GM18868 (cell line): ENCODE data around the gene APOA4.

ENCODE experiments used
- ATAC-seq: cut with Tn5 transposase; IDR thresholded peaks from one replicate; pipeline ENCODE4 v1.9.1; 2021; ENCODE audit warnings: mild to moderate bottlenecking, moderate library complexity; ENCODE audit not compliant: unreplicated experiment

The APOA4 gene

GRCh38 chr11:116831790-116832349 lies 8.8 kb upstream of the APOA4 start:
- no peak for ATAC-seq

- no peak for ATAC-seq
These were observed 7.2 kb upstream of the APOA4 start for GRCh38 chr11:116830184-116830912.

- ATAC-seq, result no peak
These were observed 6.5 kb upstream of the APOA4 start, which contains the start of gene APOC3 for GRCh38 chr11:116829525-116830183. Gene APOC3, plus strand, starts transcription at chr11:116829907. Its CDS starts 676 bp downstream, at chr11:116830583.

GRCh38 chr11:116828632-116829524 lies 5.8 kb upstream of the APOA4 start:
- ATAC-seq, result no peak

DNA sequence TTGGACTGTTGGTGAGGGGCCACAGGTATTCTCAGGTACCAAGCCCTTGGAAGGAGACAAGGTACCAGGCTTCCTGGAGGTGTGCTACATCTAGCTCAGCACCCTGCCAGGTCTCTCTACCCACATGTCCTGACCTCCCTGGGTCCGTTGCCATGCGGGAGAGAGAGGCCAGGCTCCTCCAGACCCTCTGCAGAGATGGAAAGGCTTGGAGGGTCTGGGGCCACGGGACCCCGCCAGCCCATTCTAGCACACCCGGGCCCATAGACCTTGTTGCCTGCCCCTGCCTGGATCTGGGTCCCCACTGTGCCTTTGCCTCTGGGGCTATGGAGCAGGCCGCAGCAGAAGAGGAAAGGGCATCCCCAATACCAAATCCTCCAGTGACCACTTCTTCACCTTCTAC lies 4.4 kb upstream of the APOA4 start:
- no peak for ATAC-seq

DNA sequence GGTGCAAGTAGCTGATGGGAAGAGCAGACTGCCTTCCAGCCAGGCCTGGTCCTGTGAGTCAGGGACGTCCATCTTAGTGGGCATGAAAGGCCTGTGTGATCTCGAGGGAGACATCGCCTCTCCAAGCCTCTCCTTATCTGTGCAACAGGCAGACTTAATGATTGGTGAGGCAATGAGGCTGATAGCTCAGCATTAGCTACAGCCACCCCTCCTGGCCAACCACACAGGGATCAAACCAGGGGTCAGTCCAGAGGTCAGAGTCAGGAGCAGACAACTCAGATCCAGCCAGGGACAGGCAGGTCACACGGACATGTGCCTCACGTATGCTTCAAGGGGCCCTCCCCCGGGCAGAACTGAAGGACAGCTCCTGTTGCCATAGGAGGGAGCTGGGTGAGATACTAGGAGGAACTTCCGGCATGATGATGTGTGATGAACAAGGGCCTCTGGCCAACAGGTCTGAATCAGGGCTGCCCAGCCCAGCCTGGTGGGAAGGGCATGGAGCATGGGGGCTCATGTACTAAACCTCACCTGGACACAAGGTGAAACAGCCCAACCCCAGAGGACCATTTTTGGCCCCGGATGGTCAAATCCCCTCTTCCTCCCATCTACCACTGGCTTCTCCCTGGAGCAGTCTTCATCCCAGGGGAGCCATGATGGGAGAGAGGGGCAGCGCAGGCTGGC lies 3.8 kb upstream of the APOA4 start:
- no peak for ATAC-seq

GRCh38 chr11:116825854-116826750 lies 3.0 kb upstream of the APOA4 start:
- no peak for ATAC-seq

GRCh38 chr11:116825434-116825833 lies 2.3 kb upstream of the APOA4 start:
- ATAC-seq, result no peak

GRCh38 chr11:116822575-116822974 lies 529 bp downstream of the APOA4 start:
- ATAC-seq, result no peak

DNA sequence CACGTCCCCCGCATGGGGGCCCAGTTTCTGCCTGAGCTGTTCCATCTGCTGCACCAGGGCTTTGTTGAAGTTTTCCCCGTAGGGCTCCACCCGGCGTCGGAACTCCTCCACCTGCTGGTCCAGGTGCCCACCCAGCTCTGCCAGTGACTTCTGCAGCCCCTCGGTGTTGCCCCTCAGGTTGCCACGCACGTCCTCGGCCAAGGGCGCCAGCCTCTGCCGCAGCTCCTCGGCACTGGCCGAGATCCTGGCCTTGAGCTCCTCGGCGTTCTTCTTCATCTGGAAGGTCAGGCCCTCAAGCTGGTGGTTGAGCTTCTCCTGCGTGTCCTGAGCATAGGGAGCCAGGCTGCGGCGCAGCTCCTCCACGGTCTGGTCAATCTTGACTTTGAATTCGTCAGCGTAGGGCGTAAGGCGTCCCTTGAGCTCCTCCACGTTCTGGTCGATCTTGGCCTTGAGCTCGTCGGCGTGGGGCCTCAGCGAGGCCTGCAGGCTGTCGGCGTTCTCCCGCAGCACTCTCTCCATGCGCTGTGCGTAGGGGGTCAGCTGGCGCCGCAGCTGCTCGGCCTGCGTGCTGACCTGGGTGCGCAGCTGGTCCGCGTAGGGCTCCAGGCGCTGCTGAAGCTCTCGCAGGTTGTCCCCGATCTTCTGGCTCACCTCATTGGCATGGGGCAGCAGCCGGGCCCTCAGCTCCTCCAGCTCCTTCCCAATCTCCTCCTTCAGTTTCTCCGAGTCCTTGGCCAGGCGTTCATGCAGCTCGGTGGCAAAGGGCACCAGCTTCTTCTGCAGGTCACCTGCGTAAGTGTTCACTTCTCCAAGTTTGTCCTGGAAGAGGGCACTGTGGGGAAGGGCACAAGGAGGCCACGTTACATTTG lies 1.8 kb downstream of the APOA4 start:
- ATAC-seq, result no peak

DNA sequence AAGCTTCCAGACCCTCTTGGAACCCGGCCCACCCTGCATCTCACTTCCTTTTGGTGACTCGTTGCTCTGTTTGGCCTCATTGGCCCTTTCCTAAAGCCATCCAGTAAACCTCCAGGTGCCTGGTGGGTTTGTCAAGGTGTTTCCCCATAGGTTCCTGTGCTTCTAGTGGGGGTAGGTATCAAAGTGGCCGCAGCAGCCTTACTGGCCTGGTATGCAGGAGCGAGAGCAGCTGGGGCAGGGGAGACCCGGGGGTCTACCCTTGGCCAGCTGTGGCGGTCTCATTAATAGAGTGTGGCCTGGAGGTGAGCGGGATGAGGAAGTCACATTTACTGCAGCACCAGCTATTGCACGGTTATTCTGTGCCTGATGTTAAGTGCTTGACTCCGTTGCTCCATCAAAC lies 4.1 kb downstream of the APOA4 start:
- no peak for ATAC-seq

DNA sequence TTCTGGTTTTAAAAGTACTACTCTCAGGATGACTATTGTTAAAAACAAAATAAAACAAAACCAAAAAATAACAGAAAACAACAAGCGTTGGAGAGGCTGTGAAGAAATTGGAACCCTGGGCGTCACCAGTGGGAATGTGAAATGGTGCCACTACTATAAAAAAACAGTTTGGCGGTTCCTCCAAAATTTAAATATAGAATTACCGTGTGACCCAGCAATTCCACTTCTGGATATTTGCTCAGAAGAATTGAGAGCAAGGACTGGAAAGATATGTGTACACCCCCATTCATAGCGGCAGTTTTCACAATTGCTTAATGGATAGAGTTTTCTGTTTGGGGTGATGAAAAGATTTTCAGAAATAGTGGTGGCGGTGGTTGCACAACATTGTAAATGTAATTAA lies 8.6 kb downstream of the APOA4 start:
- no peak for ATAC-seq

GRCh38 chr11:116813781-116814471 lies 9.2 kb downstream of the APOA4 start:
- ATAC-seq, result no peak

GRCh38 chr11:116813170-116813569 lies 9.9 kb downstream of the APOA4 start:
- no peak for ATAC-seq

- no peak for ATAC-seq
These were observed 11.0 kb downstream of the APOA4 start for GRCh38 chr11:116812109-116812508.

DNA sequence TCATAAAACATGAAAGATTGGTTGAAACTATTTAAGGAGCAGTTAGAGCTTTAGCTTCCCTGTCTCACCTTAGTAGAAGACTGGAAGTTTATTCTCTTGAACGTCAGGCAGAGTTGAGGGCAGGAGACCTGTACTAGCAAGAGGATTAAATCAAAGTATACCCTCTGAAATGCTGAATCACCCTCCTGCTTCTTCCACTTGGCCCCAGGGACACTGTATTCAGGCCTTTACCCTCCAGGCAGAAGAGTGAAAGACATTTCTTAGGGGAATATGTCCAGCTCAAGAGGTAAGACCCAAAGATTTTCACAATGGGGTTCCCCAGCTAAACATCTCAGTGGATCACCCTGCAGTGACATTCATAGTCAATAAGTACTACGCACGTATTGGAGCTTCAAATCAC lies 11.9 kb downstream of the APOA4 start:
- ATAC-seq, result no peak

GRCh38 chr11:116808262-116809175 lies 14.6 kb downstream of the APOA4 start:
- no peak for ATAC-seq
